Thoracic aorta (tissue), 2 donors: ENCODE data around the gene CAMK1D. TPM values are rescaled to one million over a fixed set of nuclear protein-coding genes. Genes with fewer than 3 reads are reported as not detected.

ENCODE experiments used
- ATAC-seq: fragments of 150-250 bp; one replicate; pipeline ENCODE4 v1.8.0; 2017; ENCODE audit warnings: low read depth; ENCODE audit not compliant: insufficient number of reproducible peaks, low FRiP score
- DNase-seq: peaks from one replicate; pipeline ENCODE4 v3.0.0-alpha.2; 2020; ENCODE audit warnings: low spot score
- H3K27ac ChIP-seq, 2 donors: fragments of 200-600 bp; sonication (generic); 1 replicate in 1 of 2; 2 replicates in 1 of 2; pipeline ENCODE4 v1.5.1; 2016; ENCODE audit warnings: mild to moderate bottlenecking in 2 of 2, moderate library complexity in 2 of 2
- H3K27me3 ChIP-seq: fragments of 200-600 bp; sonication (generic); replicated peaks from 2 replicates; pipeline ENCODE4 v1.6.0; 2016; ENCODE audit warnings: mild to moderate bottlenecking; ENCODE audit not compliant: insufficient read depth
- H3K36me3 ChIP-seq: fragments of 200-600 bp; sonication (generic); one replicate; pipeline ENCODE4 v1.5.1; 2016
- H3K4me1 ChIP-seq, 2 donors: fragments of 200-600 bp; sonication (generic); 1 replicate in 1 of 2; 2 replicates in 1 of 2; pipeline versions ENCODE4 v1.5.1 to v1.6.0; 2016; ENCODE audit warnings: low read depth in 2 of 2, mild to moderate bottlenecking in 1 of 2; ENCODE audit not compliant: control insufficient read depth in 1 of 2
- H3K4me3 ChIP-seq: fragments of 200-600 bp; sonication (generic); 2 replicates; pipeline ENCODE4 v1.5.1; 2016; ENCODE audit warnings: mild to moderate bottlenecking
- H3K9me3 ChIP-seq: fragments of 200-600 bp; sonication (generic); 2 replicates; pipeline ENCODE4 v1.5.1; 2016
- CTCF ChIP-seq: fragments of 200-600 bp; sonication (generic); IDR thresholded peaks from one replicate; pipeline ENCODE4 v1.5.1; 2019; ENCODE audit warnings: antibody characterized with exemption
- total RNA-seq, 2 donors: library from RNA; depleted of rRNA; stranded (reverse); fragments of >200 nt; gene quantifications; one replicate each; pipeline versions ENCODE4 v1.1.0 to v1.2.3, GENCODE V29; 2016

CAMK1D gene
- total RNA-seq, 2 donors from 2014 or later = 8.7 to 11.2 TPM

DNA sequence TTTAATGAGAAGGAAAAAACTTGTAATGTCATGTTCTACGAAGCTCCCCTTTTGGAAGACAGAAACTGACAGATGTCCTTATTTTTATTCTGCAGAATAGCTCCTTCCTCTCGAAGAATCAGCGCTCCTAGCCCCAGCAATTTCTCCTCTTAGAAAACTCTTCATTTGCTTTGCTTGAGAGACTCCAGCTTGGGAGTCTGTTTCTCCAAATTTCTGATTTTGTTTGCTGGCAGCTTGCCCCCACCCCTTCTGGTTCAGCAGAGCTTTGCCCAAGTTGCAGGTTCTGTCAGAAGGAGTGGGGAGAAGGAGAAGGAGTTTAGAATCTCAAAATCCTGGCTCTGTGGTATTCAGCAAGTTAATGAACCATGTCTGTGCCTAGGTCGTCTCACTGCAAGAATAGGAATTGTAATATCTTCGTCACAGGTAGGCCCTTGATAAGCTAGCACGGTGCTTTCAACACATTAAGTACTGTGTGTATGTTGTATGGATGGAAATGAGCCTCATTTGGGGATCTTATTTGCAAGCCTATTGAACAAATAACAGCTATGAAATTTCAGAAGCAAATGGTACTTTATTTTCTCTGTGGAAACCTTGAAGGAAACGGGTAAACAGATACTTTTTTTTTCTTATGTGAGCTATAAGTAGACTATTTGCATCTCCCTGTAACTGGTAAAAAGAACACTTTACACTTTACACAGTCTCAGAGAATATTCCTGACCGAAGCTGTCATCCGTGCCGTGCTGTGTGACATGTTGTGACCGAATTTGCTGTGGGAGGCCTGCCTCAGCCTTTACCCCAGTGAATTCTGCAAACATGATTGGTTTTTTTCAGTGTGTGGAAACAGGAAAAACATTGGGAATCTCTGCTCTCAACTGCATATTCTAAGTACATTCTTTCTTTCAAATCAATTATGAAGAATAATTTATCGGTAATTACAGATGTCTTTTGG lies 290.9 kb downstream of the CAMK1D start:
- H3K27ac ChIP-seq = no peak overlapping the region
- H3K4me3 ChIP-seq = no peak overlapping the region
- no peak for DNase-seq
- no peaks in the 10 kb centered on the region for H3K4me1 ChIP-seq
- no peaks in the 10 kb centered on the region for H3K36me3 ChIP-seq
- ATAC-seq = no peak
- no peaks in the 10 kb centered on the region for H3K27me3 ChIP-seq
- no peak for TF ChIP-seq CTCF
- no peaks in the 10 kb centered on the region for H3K9me3 ChIP-seq

DNA sequence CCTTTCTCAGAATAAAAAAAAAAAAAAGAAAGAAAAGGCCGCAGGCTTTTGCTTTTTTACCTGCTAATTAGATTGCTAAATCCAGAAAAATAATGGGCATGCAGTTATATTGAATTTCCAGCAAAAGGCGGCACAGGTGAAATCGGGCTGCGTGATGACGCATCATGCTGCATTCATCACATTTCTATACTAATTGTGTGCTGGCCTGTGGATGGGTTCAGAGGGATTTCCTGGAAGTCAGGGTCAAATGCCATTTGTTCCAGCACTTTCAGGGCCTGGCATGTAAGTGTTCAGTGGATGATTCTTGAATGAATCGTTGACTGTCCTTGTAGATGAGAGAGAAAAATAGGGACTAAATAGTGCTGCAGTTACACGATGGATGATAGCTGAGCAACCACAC lies 292.7 kb downstream of the CAMK1D start:
- no peak for ATAC-seq
- H3K27ac ChIP-seq = no peak overlapping the region
- H3K4me3 ChIP-seq = no peak overlapping the region
- no peak for TF ChIP-seq CTCF
- DNase-seq = no peak
- no peaks in the 10 kb centered on the region for H3K9me3 ChIP-seq
- no peaks in the 10 kb centered on the region for H3K27me3 ChIP-seq
- H3K36me3 ChIP-seq = no peaks in the 10 kb centered on the region
- H3K4me1 ChIP-seq = no peaks in the 10 kb centered on the region

DNA sequence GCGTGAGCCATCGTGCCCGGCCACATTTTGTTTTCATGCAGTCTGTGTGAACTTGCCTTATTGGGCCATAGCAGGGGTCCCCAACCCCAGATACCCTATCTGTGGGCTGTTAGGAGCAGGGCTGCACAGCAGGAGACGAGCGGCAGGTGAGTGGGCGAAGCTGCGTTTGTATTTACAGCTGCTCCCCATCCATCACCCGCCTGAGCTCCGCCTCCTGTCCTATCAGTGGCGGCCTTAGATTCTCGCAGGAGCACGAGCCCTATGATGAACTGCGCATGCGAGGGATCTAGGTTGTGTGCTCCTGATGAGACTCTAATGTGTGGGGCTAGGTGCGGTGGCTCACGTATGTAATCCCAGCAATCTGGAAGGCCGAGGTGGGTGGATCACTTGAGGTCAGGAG lies 293.9 kb downstream of the CAMK1D start:
- no peaks in the 10 kb centered on the region for H3K27me3 ChIP-seq
- H3K4me1 ChIP-seq = no peaks in the 10 kb centered on the region
- no peaks in the 10 kb centered on the region for H3K36me3 ChIP-seq
- H3K9me3 ChIP-seq = no peaks in the 10 kb centered on the region
- TF ChIP-seq CTCF = no peak
- no peak overlapping the region for H3K4me3 ChIP-seq
- ATAC-seq = no peak
- H3K27ac ChIP-seq = no peak overlapping the region
- no peak for DNase-seq

DNA sequence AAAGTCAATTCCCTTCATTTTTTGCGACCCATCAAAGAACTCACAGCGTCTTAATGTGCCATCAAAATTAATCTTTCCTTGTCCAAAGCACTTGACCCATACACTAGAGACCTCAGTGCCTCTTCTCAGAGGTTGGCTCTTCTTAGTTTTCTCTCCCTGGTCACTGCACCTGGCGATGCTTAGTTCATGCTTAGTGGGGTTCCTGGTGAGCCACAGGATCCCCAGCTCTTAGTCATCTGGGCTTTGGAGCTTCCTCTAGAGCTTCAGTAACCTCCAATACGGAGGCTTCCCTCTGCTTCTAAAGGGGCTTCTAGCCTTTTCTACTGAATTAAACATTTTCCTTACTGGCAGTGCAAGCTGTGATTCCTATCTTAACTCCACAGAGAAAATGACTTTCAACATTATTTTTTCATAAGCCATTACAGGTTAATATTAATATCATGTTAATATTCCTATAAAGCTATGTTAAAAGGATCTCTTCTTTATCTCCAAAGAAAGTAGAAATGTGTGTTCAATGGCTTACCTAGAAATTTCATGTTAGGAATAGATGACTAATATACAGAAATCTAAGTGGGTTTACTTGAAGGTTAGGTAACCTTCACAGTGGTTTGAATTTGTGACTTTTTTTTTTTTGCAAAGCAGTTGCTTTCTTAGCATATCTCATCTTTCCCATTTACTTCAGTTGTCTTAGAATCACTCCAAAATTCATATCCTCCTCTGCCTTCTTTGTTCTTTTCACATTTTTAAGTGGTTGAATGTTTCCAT lies 295.2 kb downstream of the CAMK1D start:
- Histone ChIP-seq H3K27ac (no peak overlapping the region), H3K9me3 (no peaks in the 10 kb centered on the region), H3K36me3 (no peaks in the 10 kb centered on the region), H3K27me3 (no peaks in the 10 kb centered on the region), H3K4me1 (no peaks in the 10 kb centered on the region), H3K4me3 (no peak overlapping the region)
- no peak for ATAC-seq
- DNase-seq = no peak
- no peak for TF ChIP-seq CTCF

DNA sequence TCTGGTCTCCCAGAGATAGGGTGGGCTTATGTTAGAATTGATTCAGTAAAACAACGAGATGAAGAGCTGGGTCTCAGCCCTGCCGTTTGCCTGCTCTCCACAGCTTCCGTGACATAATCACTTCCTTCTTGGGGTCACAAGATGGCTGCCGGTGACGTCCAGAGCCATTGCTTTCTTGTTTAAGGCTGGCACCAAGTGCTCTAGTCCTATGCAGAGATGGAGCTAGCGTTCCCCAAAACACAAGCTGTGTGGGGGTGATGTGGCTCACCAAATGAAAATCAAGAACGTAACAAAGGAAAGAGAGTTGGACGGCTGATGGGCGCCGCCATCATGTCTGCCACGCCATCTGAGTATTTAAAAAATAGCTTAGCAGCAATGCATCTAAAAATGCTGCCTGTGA lies 296.1 kb downstream of the CAMK1D start:
- Histone ChIP-seq H3K4me1 (no peaks in the 10 kb centered on the region), H3K4me3 (no peak overlapping the region), H3K9me3 (no peaks in the 10 kb centered on the region), H3K36me3 (no peaks in the 10 kb centered on the region), H3K27me3 (no peaks in the 10 kb centered on the region), H3K27ac (no peak overlapping the region)
- TF ChIP-seq CTCF = no peak
- DNase-seq (no peak), ATAC-seq (no peak)
